HepG2 (cell line): ENCODE measurements around the gene IL1RL2. TPM values are rescaled to one million over a fixed set of nuclear protein-coding genes. Genes with fewer than 3 reads are reported as not detected.
A peak's percentile ranks its signal among the peaks of the same experiment; 100 is the strongest.

Experiments used
- BCL6 ChIP-seq: IDR thresholded peaks from 2 replicates; pipeline ENCODE4 v1.6.1; 2016; ENCODE audit warnings: missing genetic modification reagents, missing compliant biosample characterization
- GLI4 ChIP-seq: sonication (generic); formaldehyde crosslinking; IDR thresholded peaks from 2 replicates; pipeline ENCODE4 v1.5.1; 2020; ENCODE audit warnings: missing genetic modification reagents, mild to moderate bottlenecking, moderate library complexity, borderline replicate concordance
- PCBP1 ChIP-seq: fragments of 200-400 bp; formaldehyde crosslinking; IDR thresholded peaks from 2 replicates; pipeline ENCODE4 v1.6.1; 2017; ENCODE audit warnings: mild to moderate bottlenecking, low read depth, low read length, borderline replicate concordance
- PHF8 ChIP-seq: sonication (generic); formaldehyde crosslinking; IDR thresholded peaks from 2 replicates; pipeline ENCODE4 v1.5.0; 2020; ENCODE audit warnings: missing genetic modification reagents
- POLR2G ChIP-seq: fragments of 200-400 bp; formaldehyde crosslinking; IDR thresholded peaks from 2 replicates; pipeline ENCODE4 v1.6.1; 2018; ENCODE audit warnings: mild to moderate bottlenecking, low read depth, low read length, moderate library complexity
- RBFOX2 ChIP-seq: fragments of 200-400 bp; formaldehyde crosslinking; IDR thresholded peaks from 2 replicates; pipeline ENCODE4 v1.6.1; 2017; ENCODE audit warnings: low read depth, mild to moderate bottlenecking, low read length
- SMAD3 ChIP-seq: sonication (generic); formaldehyde crosslinking; IDR thresholded peaks from 2 replicates; pipeline ENCODE4 v1.4.0; 2020; ENCODE audit warnings: missing genetic modification reagents
- TARDBP ChIP-seq: sonication (generic); formaldehyde crosslinking; IDR thresholded peaks from 2 replicates; pipeline ENCODE4 v1.8.0; 2022; ENCODE audit warnings: mild to moderate bottlenecking, missing genetic modification reagents
- ZNF264 ChIP-seq: sonication (generic); formaldehyde crosslinking; IDR thresholded peaks from 2 replicates; pipeline ENCODE4 v1.4.0; 2020; ENCODE audit warnings: missing genetic modification reagents
- ZNF354B ChIP-seq: sonication (generic); formaldehyde crosslinking; IDR thresholded peaks from 2 replicates; pipeline ENCODE4 v1.8.0; 2022; ENCODE audit warnings: mild to moderate bottlenecking, missing genetic modification reagents
- ZNF557 ChIP-seq: sonication (generic); formaldehyde crosslinking; IDR thresholded peaks from 2 replicates; pipeline ENCODE4 v1.4.0; 2020; ENCODE audit warnings: missing genetic modification reagents
- ZNF563 ChIP-seq: sonication (generic); formaldehyde crosslinking; IDR thresholded peaks from 2 replicates; pipeline ENCODE4 v1.8.0; 2022; ENCODE audit warnings: mild to moderate bottlenecking, moderate library complexity, missing genetic modification reagents
- ZSCAN20 ChIP-seq: sonication (generic); formaldehyde crosslinking; IDR thresholded peaks from 2 replicates; pipeline ENCODE4 v1.4.0; 2020; ENCODE audit warnings: missing genetic modification reagents, mild to moderate bottlenecking, borderline replicate concordance
- polyA plus RNA-seq, 8 experiments: library from polyadenylated mRNA; depleted of rRNA in 3 of 8; stranded (reverse) in 7 of 8; unstranded in 1 of 8; fragments of >200 nt; fragmentation: Illumina TruSeq in 4 of 8; extraction: Trizol in 4 of 8; gene quantifications; 2 replicates each; pipeline versions ENCODE4 v1.2.1 to v1.2.3, GENCODE V29; 2011 to 2016; ENCODE audit warnings: low read depth in 4 of 8, missing spikeins in 1 of 8, mixed read lengths in 1 of 8; ENCODE audit not compliant: insufficient read depth in 1 of 8
- total RNA-seq, 5 experiments: library from RNA; depleted of rRNA; stranded (reverse); fragments of >200 nt; fragmentation: Illumina TruSeq; extraction: Trizol; gene quantifications; 2 replicates each; pipeline ENCODE4 v1.2.3, GENCODE V29; 2016; ENCODE audit warnings: low read depth in 1 of 5
- TF ChIP-seq, protein P1 (sequence below): sonication (generic); formaldehyde crosslinking; IDR thresholded peaks from 2 replicates; pipeline ENCODE4 v1.4.0; 2020; ENCODE audit warnings: missing genetic modification reagents
- TF ChIP-seq, protein P2 (sequence below): sonication (generic); formaldehyde crosslinking; IDR thresholded peaks from 2 replicates; pipeline ENCODE4 v1.4.0; 2020; ENCODE audit warnings: missing genetic modification reagents
- TF ChIP-seq, protein P3 (sequence below): sonication (generic); formaldehyde crosslinking; IDR thresholded peaks from 2 replicates; pipeline ENCODE4 v1.4.0; 2020; ENCODE audit warnings: mild to moderate bottlenecking, missing genetic modification reagents
- TF ChIP-seq, protein P4 (sequence below): sonication (generic); formaldehyde crosslinking; IDR thresholded peaks from 2 replicates; pipeline ENCODE4 v1.4.0; 2020; ENCODE audit warnings: missing genetic modification reagents

The IL1RL2 gene
- total and polyA plus RNA-seq, 2 of the 13 experiments (the other 11 are each of a cell fraction or from before 2014, with no cell fraction given), result 0.03 TPM; not detected in 1

DNA sequence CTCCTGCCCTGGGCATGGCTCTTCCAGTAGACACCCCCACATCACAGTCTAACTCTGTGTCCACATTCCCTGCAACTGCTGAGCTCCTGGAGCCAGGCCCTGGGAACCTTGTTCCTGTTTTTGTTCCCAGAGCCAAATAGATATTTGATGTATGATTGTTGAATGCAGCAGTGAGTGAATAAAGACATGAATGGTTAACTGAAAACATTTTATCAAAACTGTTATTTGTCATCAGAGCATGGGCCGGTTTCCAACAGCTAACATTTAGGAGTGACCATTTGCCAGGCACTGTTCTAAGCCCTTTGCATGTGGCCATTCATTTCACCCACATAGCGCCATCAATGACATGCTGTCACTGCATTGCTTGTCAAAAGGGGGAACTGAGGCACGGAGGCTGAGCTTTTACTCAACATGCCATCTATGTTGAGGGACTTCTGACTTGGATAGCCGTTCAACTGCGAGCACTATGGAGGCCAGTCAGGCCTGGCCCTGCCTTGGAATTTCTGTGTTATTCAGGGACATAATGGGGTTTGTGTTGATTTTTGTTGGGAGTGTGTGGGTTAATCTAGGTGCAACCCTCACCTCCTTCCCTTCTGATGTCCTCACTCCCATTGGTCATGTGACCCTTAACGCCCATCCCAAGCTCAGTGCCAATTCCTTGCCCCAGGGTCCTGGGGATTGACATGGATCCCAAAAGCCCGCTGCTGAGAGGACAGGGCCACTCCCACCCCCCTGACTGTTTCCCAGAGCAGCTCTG lies 31.7 kb upstream of the IL1RL2 start (continued):
- TF ChIP-seq, protein P1, sequence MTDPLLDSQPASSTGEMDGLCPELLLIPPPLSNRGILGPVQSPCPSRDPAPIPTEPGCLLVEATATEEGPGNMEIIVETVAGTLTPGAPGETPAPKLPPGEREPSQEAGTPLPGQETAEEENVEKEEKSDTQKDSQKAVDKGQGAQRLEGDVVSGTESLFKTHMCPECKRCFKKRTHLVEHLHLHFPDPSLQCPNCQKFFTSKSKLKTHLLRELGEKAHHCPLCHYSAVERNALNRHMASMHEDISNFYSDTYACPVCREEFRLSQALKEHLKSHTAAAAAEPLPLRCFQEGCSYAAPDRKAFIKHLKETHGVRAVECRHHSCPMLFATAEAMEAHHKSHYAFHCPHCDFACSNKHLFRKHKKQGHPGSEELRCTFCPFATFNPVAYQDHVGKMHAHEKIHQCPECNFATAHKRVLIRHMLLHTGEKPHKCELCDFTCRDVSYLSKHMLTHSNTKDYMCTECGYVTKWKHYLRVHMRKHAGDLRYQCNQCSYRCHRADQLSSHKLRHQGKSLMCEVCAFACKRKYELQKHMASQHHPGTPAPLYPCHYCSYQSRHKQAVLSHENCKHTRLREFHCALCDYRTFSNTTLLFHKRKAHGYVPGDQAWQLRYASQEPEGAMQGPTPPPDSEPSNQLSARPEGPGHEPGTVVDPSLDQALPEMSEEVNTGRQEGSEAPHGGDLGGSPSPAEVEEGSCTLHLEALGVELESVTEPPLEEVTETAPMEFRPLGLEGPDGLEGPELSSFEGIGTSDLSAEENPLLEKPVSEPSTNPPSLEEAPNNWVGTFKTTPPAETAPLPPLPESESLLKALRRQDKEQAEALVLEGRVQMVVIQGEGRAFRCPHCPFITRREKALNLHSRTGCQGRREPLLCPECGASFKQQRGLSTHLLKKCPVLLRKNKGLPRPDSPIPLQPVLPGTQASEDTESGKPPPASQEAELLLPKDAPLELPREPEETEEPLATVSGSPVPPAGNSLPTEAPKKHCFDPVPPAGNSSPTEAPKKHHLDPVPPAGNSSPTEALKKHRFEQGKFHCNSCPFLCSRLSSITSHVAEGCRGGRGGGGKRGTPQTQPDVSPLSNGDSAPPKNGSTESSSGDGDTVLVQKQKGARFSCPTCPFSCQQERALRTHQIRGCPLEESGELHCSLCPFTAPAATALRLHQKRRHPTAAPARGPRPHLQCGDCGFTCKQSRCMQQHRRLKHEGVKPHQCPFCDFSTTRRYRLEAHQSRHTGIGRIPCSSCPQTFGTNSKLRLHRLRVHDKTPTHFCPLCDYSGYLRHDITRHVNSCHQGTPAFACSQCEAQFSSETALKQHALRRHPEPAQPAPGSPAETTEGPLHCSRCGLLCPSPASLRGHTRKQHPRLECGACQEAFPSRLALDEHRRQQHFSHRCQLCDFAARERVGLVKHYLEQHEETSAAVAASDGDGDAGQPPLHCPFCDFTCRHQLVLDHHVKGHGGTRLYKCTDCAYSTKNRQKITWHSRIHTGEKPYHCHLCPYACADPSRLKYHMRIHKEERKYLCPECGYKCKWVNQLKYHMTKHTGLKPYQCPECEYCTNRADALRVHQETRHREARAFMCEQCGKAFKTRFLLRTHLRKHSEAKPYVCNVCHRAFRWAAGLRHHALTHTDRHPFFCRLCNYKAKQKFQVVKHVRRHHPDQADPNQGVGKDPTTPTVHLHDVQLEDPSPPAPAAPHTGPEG (CRISPR knock-in tag), result no peak
- TF ChIP-seq, protein P2, sequence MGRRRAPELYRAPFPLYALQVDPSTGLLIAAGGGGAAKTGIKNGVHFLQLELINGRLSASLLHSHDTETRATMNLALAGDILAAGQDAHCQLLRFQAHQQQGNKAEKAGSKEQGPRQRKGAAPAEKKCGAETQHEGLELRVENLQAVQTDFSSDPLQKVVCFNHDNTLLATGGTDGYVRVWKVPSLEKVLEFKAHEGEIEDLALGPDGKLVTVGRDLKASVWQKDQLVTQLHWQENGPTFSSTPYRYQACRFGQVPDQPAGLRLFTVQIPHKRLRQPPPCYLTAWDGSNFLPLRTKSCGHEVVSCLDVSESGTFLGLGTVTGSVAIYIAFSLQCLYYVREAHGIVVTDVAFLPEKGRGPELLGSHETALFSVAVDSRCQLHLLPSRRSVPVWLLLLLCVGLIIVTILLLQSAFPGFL (CRISPR knock-in tag), result no peak
- TF ChIP-seq POLR2G, result peak; percentile 52; the same call in 1 of the 2 replicates
- no peak for TF ChIP-seq ZNF264 (CRISPR knock-in tag)
- TF ChIP-seq, protein P3, sequence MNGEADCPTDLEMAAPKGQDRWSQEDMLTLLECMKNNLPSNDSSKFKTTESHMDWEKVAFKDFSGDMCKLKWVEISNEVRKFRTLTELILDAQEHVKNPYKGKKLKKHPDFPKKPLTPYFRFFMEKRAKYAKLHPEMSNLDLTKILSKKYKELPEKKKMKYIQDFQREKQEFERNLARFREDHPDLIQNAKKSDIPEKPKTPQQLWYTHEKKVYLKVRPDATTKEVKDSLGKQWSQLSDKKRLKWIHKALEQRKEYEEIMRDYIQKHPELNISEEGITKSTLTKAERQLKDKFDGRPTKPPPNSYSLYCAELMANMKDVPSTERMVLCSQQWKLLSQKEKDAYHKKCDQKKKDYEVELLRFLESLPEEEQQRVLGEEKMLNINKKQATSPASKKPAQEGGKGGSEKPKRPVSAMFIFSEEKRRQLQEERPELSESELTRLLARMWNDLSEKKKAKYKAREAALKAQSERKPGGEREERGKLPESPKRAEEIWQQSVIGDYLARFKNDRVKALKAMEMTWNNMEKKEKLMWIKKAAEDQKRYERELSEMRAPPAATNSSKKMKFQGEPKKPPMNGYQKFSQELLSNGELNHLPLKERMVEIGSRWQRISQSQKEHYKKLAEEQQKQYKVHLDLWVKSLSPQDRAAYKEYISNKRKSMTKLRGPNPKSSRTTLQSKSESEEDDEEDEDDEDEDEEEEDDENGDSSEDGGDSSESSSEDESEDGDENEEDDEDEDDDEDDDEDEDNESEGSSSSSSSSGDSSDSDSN (CRISPR knock-in tag), result no peak; the same call in 1 of the 2 replicates
- TF ChIP-seq TARDBP, result no peak
- no peak for TF ChIP-seq GLI4
- TF ChIP-seq, protein P4, sequence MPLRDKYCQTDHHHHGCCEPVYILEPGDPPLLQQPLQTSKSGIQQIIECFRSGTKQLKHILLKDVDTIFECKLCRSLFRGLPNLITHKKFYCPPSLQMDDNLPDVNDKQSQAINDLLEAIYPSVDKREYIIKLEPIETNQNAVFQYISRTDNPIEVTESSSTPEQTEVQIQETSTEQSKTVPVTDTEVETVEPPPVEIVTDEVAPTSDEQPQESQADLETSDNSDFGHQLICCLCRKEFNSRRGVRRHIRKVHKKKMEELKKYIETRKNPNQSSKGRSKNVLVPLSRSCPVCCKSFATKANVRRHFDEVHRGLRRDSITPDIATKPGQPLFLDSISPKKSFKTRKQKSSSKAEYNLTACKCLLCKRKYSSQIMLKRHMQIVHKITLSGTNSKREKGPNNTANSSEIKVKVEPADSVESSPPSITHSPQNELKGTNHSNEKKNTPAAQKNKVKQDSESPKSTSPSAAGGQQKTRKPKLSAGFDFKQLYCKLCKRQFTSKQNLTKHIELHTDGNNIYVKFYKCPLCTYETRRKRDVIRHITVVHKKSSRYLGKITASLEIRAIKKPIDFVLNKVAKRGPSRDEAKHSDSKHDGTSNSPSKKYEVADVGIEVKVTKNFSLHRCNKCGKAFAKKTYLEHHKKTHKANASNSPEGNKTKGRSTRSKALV, result no peak
- TF ChIP-seq ZSCAN20, result no peak
- no peak for TF ChIP-seq PHF8
- 0 out of 2 replicates have a peak, but pooled peaks have one; percentile 29 for TF ChIP-seq ZNF563 (CRISPR knock-in tag)
- 0 out of 2 replicates have a peak, but pooled peaks have one; percentile 17 for TF ChIP-seq SMAD3 (CRISPR knock-in tag)
- 0 out of 2 replicates have a peak, but pooled peaks have one; percentile 38 for TF ChIP-seq RBFOX2
- TF ChIP-seq PCBP1, result no peak
- TF ChIP-seq ZNF354B (CRISPR knock-in tag), result 0 out of 2 replicates have a peak, but pooled peaks have one; percentile 23
- no peak for TF ChIP-seq BCL6
- no peak for TF ChIP-seq ZNF557 (CRISPR knock-in tag)
